ENCODE measurements around the gene PACSIN3. TPM values are rescaled to one million over a fixed set of nuclear protein-coding genes. Genes with fewer than 3 reads are reported as not detected.

PACSIN3 gene
- total and polyA plus RNA-seq, 8 donors: 32.9 to 63.1 (median 49.3) TPM

DNA sequence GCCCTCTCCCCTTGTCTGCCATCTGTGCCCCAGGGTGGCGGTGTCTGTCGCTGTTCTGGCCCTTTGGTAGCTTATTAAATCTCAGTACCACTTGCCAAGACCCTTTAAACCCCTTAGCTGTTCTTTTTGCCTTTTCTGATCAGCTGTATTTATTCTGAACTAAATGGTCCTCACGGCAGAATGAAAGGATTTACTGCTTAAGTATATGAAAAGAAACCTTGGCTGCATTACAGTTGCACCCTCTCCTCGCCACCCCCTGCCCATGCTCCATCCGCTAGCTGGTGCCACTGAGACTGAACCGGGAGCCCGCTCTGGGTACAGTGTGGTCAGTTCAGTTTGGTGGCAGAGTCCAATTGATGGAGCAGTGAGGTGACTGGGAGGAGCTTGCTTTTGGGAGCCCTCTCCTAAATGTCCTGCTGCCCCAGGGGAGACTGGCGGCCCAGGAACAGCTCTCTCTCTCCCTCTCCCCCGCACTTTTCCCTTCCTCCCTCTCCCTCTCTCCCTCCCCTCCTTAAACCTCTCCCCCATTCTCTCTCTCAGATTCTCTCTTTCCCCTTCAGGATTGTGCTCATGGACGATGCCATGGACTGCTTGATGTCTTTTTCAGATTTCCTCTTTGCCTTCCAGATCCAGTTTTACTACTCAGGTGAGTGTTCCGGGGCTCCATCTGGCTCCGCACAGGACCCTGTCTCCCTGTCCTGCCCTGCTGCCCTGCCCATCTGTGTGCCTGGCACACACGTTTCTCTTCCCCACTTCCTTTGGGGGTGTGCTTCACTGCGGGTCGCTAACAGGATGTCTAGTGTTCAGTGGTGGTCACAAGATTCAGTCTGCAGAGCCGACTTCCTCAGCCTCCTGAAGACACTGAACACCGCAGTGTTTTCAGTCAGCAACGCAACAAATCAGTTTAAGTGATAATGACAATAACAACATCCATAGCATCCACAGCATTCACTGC is 31.3 kb downstream of the PACSIN3 start:
- intact Hi-C loops (cut with DNase I): loop anchor here in 1 of 2 donors (5.0 kb wide), 1 partner anchor 263 kb away; no protein-coding TSS in a partner anchor
- no peak overlapping the region for H3K27ac ChIP-seq

GRCh38 chr11:47152953-47153950 is 33.0 kb downstream of the PACSIN3 start:
- Histone ChIP-seq H3K9me3 (no peaks in the 10 kb centered on the region), H3K4me3 (no peak overlapping the region), H3K27me3 (no peaks in the 10 kb centered on the region), H3K4me1 (no peaks in the 10 kb centered on the region), H3K27ac (no peak overlapping the region), H3K36me3 (no peaks in the 10 kb centered on the region)
- ATAC-seq (peak; percentile 94), DNase-seq (peak in 3 of 4 donors; percentile 63 to 88 (median 83))
- TF ChIP-seq, protein P1, sequence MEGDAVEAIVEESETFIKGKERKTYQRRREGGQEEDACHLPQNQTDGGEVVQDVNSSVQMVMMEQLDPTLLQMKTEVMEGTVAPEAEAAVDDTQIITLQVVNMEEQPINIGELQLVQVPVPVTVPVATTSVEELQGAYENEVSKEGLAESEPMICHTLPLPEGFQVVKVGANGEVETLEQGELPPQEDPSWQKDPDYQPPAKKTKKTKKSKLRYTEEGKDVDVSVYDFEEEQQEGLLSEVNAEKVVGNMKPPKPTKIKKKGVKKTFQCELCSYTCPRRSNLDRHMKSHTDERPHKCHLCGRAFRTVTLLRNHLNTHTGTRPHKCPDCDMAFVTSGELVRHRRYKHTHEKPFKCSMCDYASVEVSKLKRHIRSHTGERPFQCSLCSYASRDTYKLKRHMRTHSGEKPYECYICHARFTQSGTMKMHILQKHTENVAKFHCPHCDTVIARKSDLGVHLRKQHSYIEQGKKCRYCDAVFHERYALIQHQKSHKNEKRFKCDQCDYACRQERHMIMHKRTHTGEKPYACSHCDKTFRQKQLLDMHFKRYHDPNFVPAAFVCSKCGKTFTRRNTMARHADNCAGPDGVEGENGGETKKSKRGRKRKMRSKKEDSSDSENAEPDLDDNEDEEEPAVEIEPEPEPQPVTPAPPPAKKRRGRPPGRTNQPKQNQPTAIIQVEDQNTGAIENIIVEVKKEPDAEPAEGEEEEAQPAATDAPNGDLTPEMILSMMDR (IDR thresholded peaks at IDR 0.05): peak; percentile 82 to 92
- intact Hi-C loops (cut with DNase I): loop anchor here in 1 of 2 donors (5.0 kb wide), 1 partner anchor 261 kb away; no protein-coding TSS in a partner anchor

More for the DNA sequence above, 31.3 kb downstream of the PACSIN3 start:
- DNase-seq: no peak
- TF ChIP-seq, protein P1 (IDR thresholded peaks at IDR 0.05): no peak
- no peaks in the 10 kb centered on the region for H3K27me3 ChIP-seq
- ATAC-seq: no peak
- H3K4me3 ChIP-seq: no peak overlapping the region
- H3K9me3 ChIP-seq: no peaks in the 10 kb centered on the region
- peaks cover 0 to 3% of the 10 kb centered on the region in 2 donors for H3K36me3 ChIP-seq
- no peaks in the 10 kb centered on the region for H3K4me1 ChIP-seq

DNA sequence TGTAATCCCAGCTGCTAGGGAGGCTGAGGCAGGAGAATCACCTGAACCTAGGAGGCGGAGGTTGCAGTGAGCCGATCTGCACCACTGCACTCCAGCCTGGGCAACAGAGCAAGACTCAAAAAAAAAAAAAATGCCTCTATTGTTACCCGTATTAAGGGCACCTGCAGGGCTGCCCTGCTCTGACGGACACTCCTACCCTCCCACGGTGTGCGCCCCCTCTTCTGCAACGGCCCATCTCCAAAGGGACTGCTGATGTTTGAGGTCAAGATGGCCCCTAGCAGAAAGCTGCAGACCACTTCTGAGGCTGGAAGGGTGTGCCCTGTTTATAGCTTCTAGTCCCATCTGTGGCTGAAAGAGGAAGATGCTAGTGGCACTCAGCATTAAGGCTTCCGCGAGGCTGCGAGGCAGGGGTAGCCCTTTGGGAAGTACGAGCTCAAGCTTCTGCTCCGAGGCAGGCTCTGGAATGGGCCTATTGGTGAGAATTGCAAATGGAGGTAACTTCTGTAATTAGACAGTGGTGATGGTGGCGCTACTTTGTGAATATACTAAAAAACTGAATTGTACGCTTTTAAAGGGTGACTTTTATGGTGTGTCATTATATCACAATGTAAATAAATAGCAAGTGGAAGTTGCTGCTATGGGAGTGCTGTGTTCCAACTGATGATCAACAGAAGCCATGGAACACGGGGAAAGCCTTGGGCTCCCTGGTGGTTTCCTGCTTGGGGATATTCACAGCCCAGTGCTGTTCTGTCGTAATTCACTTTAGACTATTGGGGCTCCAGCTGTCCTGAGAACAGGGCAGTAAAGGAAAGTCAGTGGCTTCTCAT is 33.9 kb downstream of the PACSIN3 start:
- DNase-seq: no peak
- H3K4me3 ChIP-seq: no peak overlapping the region
- intact Hi-C loops (cut with DNase I): loop anchor here in 1 of 2 donors (5.0 kb wide), 1 partner anchor 260 kb away; no protein-coding TSS in a partner anchor
- TF ChIP-seq, protein P1 (IDR thresholded peaks at IDR 0.05): no peak
- no peaks in the 10 kb centered on the region for H3K36me3 ChIP-seq
- no peaks in the 10 kb centered on the region for H3K9me3 ChIP-seq
- peak; percentile 6 for ATAC-seq
- no peaks in the 10 kb centered on the region for H3K27me3 ChIP-seq
- H3K27ac ChIP-seq: no peak overlapping the region
- H3K4me1 ChIP-seq: no peaks in the 10 kb centered on the region

- Histone ChIP-seq H3K36me3 (no peaks in the 10 kb centered on the region), H3K4me1 (no peaks in the 10 kb centered on the region), H3K4me3 (no peak overlapping the region), H3K27ac (no peak overlapping the region), H3K9me3 (no peaks in the 10 kb centered on the region), H3K27me3 (no peaks in the 10 kb centered on the region)
- TF ChIP-seq, protein P1 (IDR thresholded peaks at IDR 0.05): no peak
- no peak for ATAC-seq
- intact Hi-C loops (cut with DNase I): loop anchor here in 1 of 2 donors (5.0 kb wide), 1 partner anchor 257 kb away; no protein-coding TSS in a partner anchor
- DNase-seq: no peak
Observed at GRCh38 chr11:47149782-47150181, 36.5 kb downstream of the PACSIN3 start.
